Psoas muscle (tissue), 8 donors: ENCODE measurements around the gene PTPN14. TPM values are rescaled to one million over a fixed set of nuclear protein-coding genes. Genes with fewer than 3 reads are reported as not detected.
A peak's percentile ranks its signal among the peaks of the same experiment; 100 is the strongest.

Experiments
- ATAC-seq, 4 donors: fragments of 200-7000 bp; cut with Tn5 transposase; one replicate each; pipeline ENCODE4 v1.9.1; 2020; ENCODE audit warnings: moderate library complexity in 3 of 4, mild to moderate bottlenecking in 2 of 4
- DNase-seq, 2 donors: peaks; one replicate each; pipeline ENCODE4 v3.0.0-alpha.2; 2020
- H3K27ac ChIP-seq: fragments of 200-600 bp; one replicate; pipeline ENCODE4 v1.8.0; 2022
- H3K27me3 ChIP-seq, 3 donors: fragments of 200-600 bp in 1 of 3; one replicate each; pipeline versions ENCODE4 v1.6.1 to v1.8.0; 2013 to 2022; ENCODE audit warnings: low read length in 2 of 3, mild to moderate bottlenecking in 2 of 3, moderate library complexity in 1 of 3; ENCODE audit not compliant: insufficient read depth in 3 of 3
- H3K36me3 ChIP-seq, 2 donors: fragments of 200-600 bp in 1 of 2; one replicate each; pipeline versions ENCODE4 v1.6.1 to v1.8.0; 2013 to 2022; ENCODE audit warnings: low read depth in 1 of 2, mild to moderate bottlenecking in 1 of 2, moderate library complexity in 1 of 2; ENCODE audit not compliant: insufficient read depth in 1 of 2
- H3K4me1 ChIP-seq: fragments of 200-600 bp; one replicate; pipeline ENCODE4 v1.8.0; 2022
- H3K4me3 ChIP-seq: fragments of 200-600 bp; one replicate; pipeline ENCODE4 v1.8.0; 2022; ENCODE audit warnings: mild to moderate bottlenecking
- H3K9me3 ChIP-seq: fragments of 200-600 bp; one replicate; pipeline ENCODE4 v1.8.0; 2022
- WGBS, 3 donors: extraction: QIAGEN DNeasy Blood & Tissue Kit; methylation state at CpG; one replicate each; pipeline versions ENCODE4 v1.1.6 to v1.1.7; 2013; 5-methylcytosine and 5-hydroxymethylcytosine counted together
- intact Hi-C, 2 donors: fragments of 100-400 bp; cut with DNase I; formaldehyde crosslinking; loops; one replicate each; pipeline versions ENCODE4 v1.11.0 to v1.14.2; 2022
- polyA plus RNA-seq, 3 donors: library from polyadenylated mRNA; stranded (reverse); fragments of 200-250 nt; gene quantifications; one replicate each; pipeline ENCODE4 v1.2.3, GENCODE V29; 2013
- total RNA-seq, 4 donors: library from RNA; stranded (reverse); fragmentation: NEBNext Ultra II Directional in 2 of 4; extraction: Animal tissue kit (Norgen Biotek cat#: 25700) in 2 of 4; gene quantifications; one replicate each; pipeline versions ENCODE4 v1.2.1 to v1.2.4, GENCODE V29; 2021 to 2023
- TF ChIP-seq, protein P1 (sequence below): fragments of 200-600 bp; IDR thresholded peaks from one replicate; pipeline ENCODE4 v1.8.0; 2022; ENCODE audit warnings: antibody characterized with exemption
- donor health status: healthy with polysubstance abuse.
- donor health status: DM: no; HTN: no; CAD: no; lungs with moderate emphysema.
- donor health status: Bipolar disorder and iron deficiency.
- donor health status: healthy.
- donor health status: DM: yes; HTN: yes; CAD: no.
- donor health status: DM: no; HTN: no; CAD: no.
- donor health status: DM: no; HTN: no; CAD: no.
- donor health status: DM: yes; HTN: yes; CAD: no.

PTPN14 gene
- total and polyA plus RNA-seq, 7 donors, result 7.2 to 106 (median 50.8) TPM

DNA sequence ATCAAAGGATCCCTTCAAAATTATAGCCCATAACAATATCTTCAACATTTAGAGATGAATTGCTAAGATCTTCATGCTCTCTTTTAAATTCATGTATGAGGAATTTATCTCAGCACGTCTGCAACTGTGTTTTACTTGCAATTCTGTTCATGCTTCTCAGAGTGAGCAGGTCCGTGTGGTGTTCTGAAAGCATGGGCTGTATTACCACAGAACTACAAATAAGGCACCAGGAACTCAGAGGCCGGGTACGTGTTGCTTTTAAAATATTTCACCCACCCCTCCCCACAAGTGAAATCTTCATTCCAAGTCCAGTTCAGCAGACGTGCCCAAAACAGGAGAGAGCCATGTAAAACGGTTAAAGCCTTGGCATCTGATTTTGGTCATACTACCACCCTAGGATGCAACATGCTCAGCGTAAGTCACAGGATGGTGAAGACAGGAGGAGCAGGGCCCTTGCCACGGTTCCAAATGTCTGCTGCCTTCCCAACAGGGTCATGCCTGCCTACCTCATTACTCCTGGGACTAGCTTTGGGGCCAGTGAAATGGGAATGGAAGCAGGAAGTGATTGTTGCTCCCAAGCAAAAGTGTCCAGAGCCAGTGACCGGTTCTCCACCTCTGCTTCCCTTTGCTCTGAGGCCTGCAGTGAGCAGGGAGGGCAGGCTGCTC, 133.7 kb downstream of the PTPN14 start:
- intact Hi-C loops, result loop anchor here in 1 of 2 donors (5.0 kb wide), 1 partner anchor 135 kb away; the partner anchor contains the start of gene PTPN14
- Histone ChIP-seq H3K27me3 (no peaks in the 10 kb centered on the region), H3K4me3 (no peak overlapping the region), H3K36me3 (peaks cover 0 to 2% of the 10 kb centered on the region in 2 donors), H3K9me3 (no peaks in the 10 kb centered on the region), H3K27ac (peak overlapping the region; percentile 48), H3K4me1 (peaks cover 70% of the 10 kb centered on the region)
- no peak for ATAC-seq
- no peak for DNase-seq
- TF ChIP-seq, protein P1, sequence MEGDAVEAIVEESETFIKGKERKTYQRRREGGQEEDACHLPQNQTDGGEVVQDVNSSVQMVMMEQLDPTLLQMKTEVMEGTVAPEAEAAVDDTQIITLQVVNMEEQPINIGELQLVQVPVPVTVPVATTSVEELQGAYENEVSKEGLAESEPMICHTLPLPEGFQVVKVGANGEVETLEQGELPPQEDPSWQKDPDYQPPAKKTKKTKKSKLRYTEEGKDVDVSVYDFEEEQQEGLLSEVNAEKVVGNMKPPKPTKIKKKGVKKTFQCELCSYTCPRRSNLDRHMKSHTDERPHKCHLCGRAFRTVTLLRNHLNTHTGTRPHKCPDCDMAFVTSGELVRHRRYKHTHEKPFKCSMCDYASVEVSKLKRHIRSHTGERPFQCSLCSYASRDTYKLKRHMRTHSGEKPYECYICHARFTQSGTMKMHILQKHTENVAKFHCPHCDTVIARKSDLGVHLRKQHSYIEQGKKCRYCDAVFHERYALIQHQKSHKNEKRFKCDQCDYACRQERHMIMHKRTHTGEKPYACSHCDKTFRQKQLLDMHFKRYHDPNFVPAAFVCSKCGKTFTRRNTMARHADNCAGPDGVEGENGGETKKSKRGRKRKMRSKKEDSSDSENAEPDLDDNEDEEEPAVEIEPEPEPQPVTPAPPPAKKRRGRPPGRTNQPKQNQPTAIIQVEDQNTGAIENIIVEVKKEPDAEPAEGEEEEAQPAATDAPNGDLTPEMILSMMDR, result no peak
- WGBS, 3 donors, result 44 to 77% (median 54%) methylated on average over 9 of the region's 9 CpGs

DNA sequence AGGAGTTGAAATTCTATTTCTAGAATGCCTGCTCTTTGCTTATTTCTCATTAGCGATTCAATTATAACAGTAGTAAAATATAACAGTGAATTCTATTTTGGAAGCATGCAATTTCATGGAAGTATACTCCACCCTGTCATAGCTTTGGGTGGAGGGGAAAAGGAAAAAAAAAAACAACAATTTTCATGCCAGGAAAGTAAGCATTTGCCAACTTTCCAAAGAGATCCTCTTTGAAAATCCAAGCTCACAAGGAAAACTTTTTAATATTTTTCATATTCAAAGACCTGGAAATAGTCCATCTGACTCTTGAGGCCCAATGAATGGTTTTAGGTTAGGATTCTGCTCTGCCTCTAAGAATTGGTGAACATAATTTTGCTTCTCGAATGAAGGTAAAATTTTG, 134.5 kb downstream of the PTPN14 start:
- H3K27ac ChIP-seq, result peak overlapping the region; percentile 48
- H3K4me3 ChIP-seq, result no peak overlapping the region
- intact Hi-C loops, result loop anchor here in 1 of 2 donors (5.0 kb wide), 1 partner anchor 135 kb away; the partner anchor contains the start of gene PTPN14

DNA sequence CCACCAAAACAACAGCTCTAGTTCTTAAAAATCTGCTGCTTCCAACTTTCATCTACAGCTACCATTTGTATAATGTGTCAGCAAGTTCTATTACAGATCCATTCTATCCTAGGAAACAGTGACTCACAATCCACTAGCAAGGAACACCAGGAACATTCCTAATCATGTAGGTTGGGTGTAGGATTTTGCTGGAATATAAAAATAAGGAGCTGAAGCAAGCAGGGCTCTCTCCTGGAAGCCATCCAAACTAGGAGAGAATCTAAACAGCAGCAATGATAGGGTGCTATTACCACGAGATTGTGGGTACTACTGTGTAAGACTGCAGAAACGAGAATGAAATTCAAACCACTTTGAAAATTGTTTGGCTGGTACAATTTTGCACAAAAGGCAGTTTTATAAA, 135.0 kb downstream of the PTPN14 start:
- TF ChIP-seq, protein P1, result no peak
- peaks cover 2 to 4% of the 10 kb centered on the region in 2 donors for H3K36me3 ChIP-seq
- H3K27ac ChIP-seq, result peak overlapping the region; percentile 48
- intact Hi-C loops, result loop anchor here in 1 of 2 donors (5.0 kb wide), 1 partner anchor 136 kb away; the partner anchor contains the start of gene PTPN14
- DNase-seq, result no peak
- no peaks in the 10 kb centered on the region for H3K9me3 ChIP-seq
- peak in 3 of 4 donors; percentile 62 to 74 (median 72) for ATAC-seq
- H3K27me3 ChIP-seq, result no peaks in the 10 kb centered on the region
- WGBS, 3 donors, result 21 to 51% (median 24%) methylated on average over 2 of the region's 2 CpGs
- H3K4me3 ChIP-seq, result no peak overlapping the region
- peaks cover 60% of the 10 kb centered on the region for H3K4me1 ChIP-seq

More for the DNA sequence above, 134.5 kb downstream of the PTPN14 start:
- 64 to 76% (median 66%) methylated on average over 2 of the region's 2 CpGs for WGBS, 3 donors
- Histone ChIP-seq H3K27me3 (no peaks in the 10 kb centered on the region), H3K9me3 (no peaks in the 10 kb centered on the region), H3K36me3 (peaks cover 0 to 2% of the 10 kb centered on the region in 2 donors), H3K4me1 (peaks cover 64% of the 10 kb centered on the region)
- no peak for DNase-seq
- TF ChIP-seq, protein P1, result no peak
- ATAC-seq, result no peak

DNA sequence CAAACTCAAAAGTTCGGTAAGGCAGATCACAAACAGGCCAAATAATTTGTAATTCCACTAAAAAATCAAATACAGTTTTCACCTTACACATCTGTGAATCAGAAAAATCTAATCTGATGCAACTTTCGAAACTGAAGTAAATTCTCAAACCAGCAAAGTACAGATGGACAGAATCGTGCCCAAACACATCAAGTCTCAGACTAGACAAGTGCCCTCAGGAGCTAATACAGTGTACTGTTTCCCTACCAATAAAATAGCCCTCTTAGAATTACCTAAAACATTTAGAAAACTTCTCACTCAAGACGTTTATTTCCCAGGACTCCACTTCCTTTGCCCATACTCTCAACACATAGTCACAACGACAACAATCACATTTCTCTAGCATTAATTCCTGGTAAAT, 136.3 kb downstream of the PTPN14 start:
- Histone ChIP-seq H3K9me3 (no peaks in the 10 kb centered on the region), H3K27ac (no peak overlapping the region), H3K4me1 (peaks cover 52% of the 10 kb centered on the region), H3K27me3 (no peaks in the 10 kb centered on the region), H3K36me3 (peaks cover 2 to 14% of the 10 kb centered on the region in 2 donors), H3K4me3 (no peak overlapping the region)
- 88 to 89% (median 88%) methylated on average over 5 of the region's 5 CpGs for WGBS, 3 donors
- ATAC-seq (no peak), DNase-seq (no peak)
- intact Hi-C loops, result loop anchor here in 1 of 2 donors (5.0 kb wide), 1 partner anchor 137 kb away; the partner anchor contains the start of gene PTPN14
- TF ChIP-seq, protein P1, result no peak
